Stimulated activated CD4-positive, alpha-beta T cell treated with anti-CD3 and anti-CD28 coated beads, Interleukin-4, amount 100 ng/mL, for 4 hours (primary cell): ENCODE data around the gene ZMAT3.
"Not testable (repeated sequence)": the region's sequence is repeated elsewhere in the genome, so short reads cannot be mapped to it uniquely, and the experiment has no call there.

Source experiments
- DNase-seq, 2 experiments: peaks; one replicate each; pipeline ENCODE4 v3.0.0-alpha.2; 2020

Gene ZMAT3

GRCh38 chr3:179071323-179072099, at the start of gene ZMAT3:
TSS of gene ZMAT3 (minus strand) at chr3:179071809. CDS start at chr3:179067752, 4,057 bp downstream.
- peak; percentile 84 to 87 for DNase-seq

- DNase-seq, result no peak
Observed at GRCh38 chr3:179116816-179117215, 45.2 kb upstream of the ZMAT3 start.

GRCh38 chr3:179115444-179115843, 43.8 kb upstream of the ZMAT3 start:
- DNase-seq, result not testable (repeated sequence)

GRCh38 chr3:179113903-179114302, 42.3 kb upstream of the ZMAT3 start:
- DNase-seq, result no peak

- DNase-seq, result no peak
Observed at GRCh38 chr3:179108086-179108485, 36.5 kb upstream of the ZMAT3 start.

GRCh38 chr3:179107617-179108016, 36.0 kb upstream of the ZMAT3 start:
- DNase-seq, result no peak

GRCh38 chr3:179105881-179106280, 34.3 kb upstream of the ZMAT3 start:
- no peak for DNase-seq

GRCh38 chr3:179100652-179101051, 29.0 kb upstream of the ZMAT3 start:
- no peak for DNase-seq

GRCh38 chr3:179098388-179099077, 26.9 kb upstream of the ZMAT3 start:
- no peak for DNase-seq

GRCh38 chr3:179093807-179094206, 22.2 kb upstream of the ZMAT3 start:
- DNase-seq, result no peak

GRCh38 chr3:179091113-179091512, 19.5 kb upstream of the ZMAT3 start:
- no peak for DNase-seq

GRCh38 chr3:179088306-179088705, 16.7 kb upstream of the ZMAT3 start:
- no peak for DNase-seq

- no peak for DNase-seq
Observed at GRCh38 chr3:179083977-179084376, 12.4 kb upstream of the ZMAT3 start.

- DNase-seq, result no peak
Observed at GRCh38 chr3:179082416-179082815, 10.8 kb upstream of the ZMAT3 start.

- DNase-seq, result no peak
Observed at GRCh38 chr3:179081885-179082284, 10.3 kb upstream of the ZMAT3 start.

GRCh38 chr3:179079537-179079936, 7.9 kb upstream of the ZMAT3 start:
- no peak for DNase-seq

- DNase-seq, result no peak
Observed at GRCh38 chr3:179076243-179077027, 4.8 kb upstream of the ZMAT3 start.

GRCh38 chr3:179074656-179075055, 3.0 kb upstream of the ZMAT3 start:
- DNase-seq, result no peak

GRCh38 chr3:179073816-179074215, 2.2 kb upstream of the ZMAT3 start:
- no peak for DNase-seq

- DNase-seq, result peak; percentile 42 to 55
Observed at GRCh38 chr3:179072100-179072438, 460 bp upstream of the ZMAT3 start.

- no peak for DNase-seq
Observed at GRCh38 chr3:179071027-179071322, 634 bp downstream of the ZMAT3 start.

GRCh38 chr3:179069762-179070390, 1.7 kb downstream of the ZMAT3 start:
- DNase-seq, result no peak

- DNase-seq, result peak in 1 of 2 experiments; percentile 19
Observed at GRCh38 chr3:179068779-179069530, 2.7 kb downstream of the ZMAT3 start.
